ENCODE results near the gene BLACAT1. TPM values are rescaled to one million over a fixed set of nuclear protein-coding genes. Genes with fewer than 3 reads are reported as not detected.

Gene BLACAT1
- total RNA-seq, 4 donors from 2014 or later = 0.48 TPM; not detected in 3

DNA sequence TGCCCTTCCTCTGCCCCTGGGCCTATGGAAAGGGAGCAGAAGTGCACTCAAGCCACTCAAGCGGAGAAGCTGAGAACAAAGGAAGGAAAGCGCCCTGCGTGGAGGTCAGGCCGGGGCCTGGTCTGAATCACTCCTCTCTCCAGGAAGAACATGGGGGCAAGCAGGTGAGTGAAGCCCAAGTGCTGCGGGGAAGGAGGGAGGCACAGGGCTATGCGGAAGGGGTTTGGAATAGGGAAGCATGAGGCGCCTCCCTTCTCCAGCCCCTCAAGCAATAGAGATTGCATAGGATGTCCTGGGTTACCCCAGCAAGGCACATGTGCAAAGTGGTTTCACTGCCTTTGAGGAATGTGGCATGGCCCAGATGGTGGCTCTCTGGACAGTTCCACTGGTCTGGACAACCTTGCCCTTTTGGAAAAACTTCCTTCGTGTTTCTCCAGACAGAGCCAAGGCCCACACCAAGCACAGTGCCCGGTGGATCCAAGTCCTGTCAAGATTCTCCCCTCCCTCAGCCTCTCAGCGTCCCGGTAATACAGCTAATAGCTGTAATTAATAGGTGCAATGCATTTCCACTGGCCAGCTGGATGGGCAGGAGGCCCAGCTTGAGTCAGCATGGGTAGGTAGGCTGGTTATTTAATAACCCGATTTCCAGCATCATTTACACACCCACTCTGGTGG, 13.7 kb downstream of the BLACAT1 start:
- in situ Hi-C loops (cut with MboI; ENCODE audit: low pct_ligation_motif_present in 1 of 4, low pct_unique_long_range_greater_than_20kb in 1 of 4, low sequenced_read_pairs in 3 of 4) = no loop called here

DNA sequence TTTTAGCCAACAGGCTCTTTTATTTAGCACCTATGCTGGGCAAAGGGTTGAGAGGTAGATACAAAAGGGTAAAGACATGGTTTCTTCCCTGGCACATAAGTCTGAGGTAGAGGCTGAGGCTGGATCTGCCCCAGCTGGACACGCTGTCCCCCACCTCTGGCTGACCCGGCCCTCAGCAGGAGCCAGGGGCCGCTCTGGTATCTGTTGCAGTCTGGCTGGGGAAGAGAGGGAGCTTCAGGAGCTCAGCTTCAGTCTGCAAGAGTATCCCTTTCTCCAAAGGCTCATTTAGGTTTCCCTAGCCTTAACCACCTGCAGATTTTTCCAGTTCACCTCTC, 14.2 kb downstream of the BLACAT1 start:
- peak overlapping the region; percentile 71 to 81 (median 74) for H3K27ac ChIP-seq
- H3K36me3 ChIP-seq = no peaks in the 10 kb centered on the region
- intact Hi-C loops (cut with DNase I; ENCODE audit: low total_unique reads) = no loop called here
- H3K9me3 ChIP-seq = no peaks in the 10 kb centered on the region
- in situ Hi-C loops (cut with MboI; ENCODE audit: low pct_ligation_motif_present in 1 of 4, low pct_unique_long_range_greater_than_20kb in 1 of 4, low sequenced_read_pairs in 3 of 4) = no loop called here
- WGBS, 2 donors (ENCODE audit: low coverage in 1 of 2) = 81% methylated on average over 3 of the region's 3 CpGs; no CpG with 5 or more reads in 1 of the 2 donors
- DNase-seq = no peak
- H3K4me1 ChIP-seq = peaks cover 19 to 45% (median 32%) of the 10 kb centered on the region in 4 donors
- H3K27me3 ChIP-seq = no peaks in the 10 kb centered on the region
- no peak overlapping the region for H3K4me3 ChIP-seq
- TF ChIP-seq EP300 (IDR thresholded peaks at IDR 0.05; ENCODE audit: low read depth) (no peak), POLR2AphosphoS5 (IDR thresholded peaks at IDR 0.05) (no peak)

More for the DNA sequence above, 13.7 kb downstream of the BLACAT1 start:
- H3K4me3 ChIP-seq = no peak overlapping the region
- no peaks in the 10 kb centered on the region for H3K36me3 ChIP-seq
- no peaks in the 10 kb centered on the region for H3K9me3 ChIP-seq
- no peak for TF ChIP-seq POLR2AphosphoS5 (IDR thresholded peaks at IDR 0.05)
- H3K27ac ChIP-seq = peak overlapping the region; percentile 71 to 81 (median 74)
- H3K27me3 ChIP-seq = no peaks in the 10 kb centered on the region
- H3K4me1 ChIP-seq = peaks cover 19 to 45% (median 32%) of the 10 kb centered on the region in 4 donors
- intact Hi-C loops (cut with DNase I; ENCODE audit: low total_unique reads) = no loop called here
- no peak for DNase-seq
- WGBS, 2 donors (ENCODE audit: low coverage in 1 of 2) = 78 to 79% methylated on average over 3 to 12 of the region's 12 CpGs

- Histone ChIP-seq H3K36me3 (no peaks in the 10 kb centered on the region), H3K27me3 (peaks cover 2% of the 10 kb centered on the region), H3K27ac (peak overlapping the region; percentile 71 to 81 (median 74)), H3K4me1 (peaks cover 19 to 45% (median 32%) of the 10 kb centered on the region in 4 donors), H3K9me3 (no peaks in the 10 kb centered on the region), H3K4me3 (no peak overlapping the region)
- no peak for DNase-seq
- 40% methylated on average over 6 of the region's 6 CpGs; no CpG with 5 or more reads in 1 of the 2 donors for WGBS, 2 donors (ENCODE audit: low coverage in 1 of 2)
- TF ChIP-seq POLR2A (IDR thresholded peaks at IDR 0.05) (peak; percentile 55), POLR2AphosphoS5 (IDR thresholded peaks at IDR 0.05) (peak in 2 of 3 donors; percentile 5 to 29), EP300 (IDR thresholded peaks at IDR 0.05; ENCODE audit: low read depth) (no peak), CTCF (IDR thresholded peaks at IDR 0.05) (no peak)
- in situ Hi-C loops (cut with MboI; ENCODE audit: low pct_ligation_motif_present in 1 of 4, low pct_unique_long_range_greater_than_20kb in 1 of 4, low sequenced_read_pairs in 3 of 4) (no loop called here), intact Hi-C loops (cut with DNase I; ENCODE audit: low total_unique reads) (no loop called here)
These were observed 14.6 kb downstream of the BLACAT1 start for GRCh38 chr1:205441318-205441633.

GRCh38 chr1:205440476-205441317, 15.1 kb downstream of the BLACAT1 start:
- in situ Hi-C loops (cut with MboI; ENCODE audit: low pct_ligation_motif_present in 1 of 4, low pct_unique_long_range_greater_than_20kb in 1 of 4, low sequenced_read_pairs in 3 of 4) (no loop called here), intact Hi-C loops (cut with DNase I; ENCODE audit: low total_unique reads) (no loop called here)
- Histone ChIP-seq H3K27ac (peak overlapping the region; percentile 71 to 81 (median 74)), H3K9me3 (no peaks in the 10 kb centered on the region), H3K36me3 (no peaks in the 10 kb centered on the region), H3K4me3 (peak overlapping the region in 1 of 4 donors; percentile 24), H3K4me1 (peaks cover 19 to 45% (median 32%) of the 10 kb centered on the region in 4 donors), H3K27me3 (peaks cover 7% of the 10 kb centered on the region)
- TF ChIP-seq CTCF (IDR thresholded peaks at IDR 0.05) = no peak
- peak in 1 of 3 donors; percentile 24 for TF ChIP-seq POLR2AphosphoS5 (IDR thresholded peaks at IDR 0.05)
- peak; percentile 89 for DNase-seq
- WGBS, 2 donors (ENCODE audit: low coverage in 1 of 2) = 20 to 31% methylated on average over 1 to 15 of the region's 15 CpGs

DNA sequence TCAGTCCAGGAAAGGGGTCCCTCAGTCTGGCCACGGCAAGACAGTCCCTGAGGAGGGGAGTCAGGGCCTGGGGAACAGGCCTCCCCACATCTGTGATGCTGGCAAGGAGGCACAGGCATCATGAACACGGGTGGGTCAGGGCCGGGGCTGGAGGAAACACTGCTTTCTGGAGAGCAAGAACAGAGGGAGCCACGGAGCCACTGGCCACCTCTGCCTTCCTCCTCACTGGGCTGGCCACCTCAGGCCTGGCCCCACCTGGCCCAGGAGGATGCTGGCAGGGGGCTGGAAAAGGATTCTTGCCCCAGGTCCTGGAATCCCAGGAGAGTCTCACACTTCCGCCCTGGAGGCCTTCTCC, 15.7 kb downstream of the BLACAT1 start:
- peaks cover 20 to 47% (median 35%) of the 10 kb centered on the region in 4 donors for H3K4me1 ChIP-seq
- in situ Hi-C loops (cut with MboI; ENCODE audit: low pct_ligation_motif_present in 1 of 4, low pct_unique_long_range_greater_than_20kb in 1 of 4, low sequenced_read_pairs in 3 of 4) (no loop called here), intact Hi-C loops (cut with DNase I; ENCODE audit: low total_unique reads) (no loop called here)
- no peak for TF ChIP-seq POLR2AphosphoS5 (IDR thresholded peaks at IDR 0.05)
- TF ChIP-seq EP300 (IDR thresholded peaks at IDR 0.05; ENCODE audit: low read depth) = no peak
- no peak for TF ChIP-seq CTCF (IDR thresholded peaks at IDR 0.05)
- TF ChIP-seq POLR2A (IDR thresholded peaks at IDR 0.05) = no peak
- H3K9me3 ChIP-seq = no peaks in the 10 kb centered on the region
- peak overlapping the region; percentile 71 to 81 (median 74) for H3K27ac ChIP-seq
- 76 to 79% methylated on average over 4 to 5 of the region's 5 CpGs for WGBS, 2 donors (ENCODE audit: low coverage in 1 of 2)
- DNase-seq = no peak
- H3K36me3 ChIP-seq = no peaks in the 10 kb centered on the region
- no peak overlapping the region for H3K4me3 ChIP-seq
- peaks cover 8% of the 10 kb centered on the region for H3K27me3 ChIP-seq

All from transverse colon (tissue), 4 donors.